ENCODE data around the gene TLE2. TPM values are rescaled to one million over a fixed set of nuclear protein-coding genes. Genes with fewer than 3 reads are reported as not detected.

Gene TLE2
- total and polyA plus RNA-seq, 2 of the 4 experiments (the other 2 are of a cell fraction): under 0.01 to 0.41 TPM

- Histone ChIP-seq H3K9me3 (ENCODE audit: control insufficient read depth, insufficient read depth, low read length) (no peaks in the 10 kb centered on the region), H4K5ac (ENCODE audit: low read depth, low read length) (peak overlapping the region; percentile 51), H3K79me1 (ENCODE audit: low read depth in 1 of 2, low read length in 2 of 2) (peaks cover 13 to 20% of the 10 kb centered on the region in 2 experiments), H3K23ac (ENCODE audit: low read depth, low read length) (peak overlapping the region; percentile 90), H4K8ac (ENCODE audit: low read depth in 2 of 2, low read length in 2 of 2) (peak overlapping the region; percentile 30 to 91), H3K18ac (ENCODE audit: low read depth, low read length) (no peak overlapping the region; the same call in 1 of the 2 replicates), H2BK20ac (ENCODE audit: low read depth, low read length) (no peak overlapping the region), H3K56ac (ENCODE audit: extremely low read depth, insufficient read depth, low read length) (peak overlapping the region; percentile 84), H3K4ac (ENCODE audit: low read depth, low read length) (peak overlapping the region; percentile 87), H4K91ac (ENCODE audit: insufficient read depth, low read depth, low read length) (peak overlapping the region; percentile 58), H3K14ac (replicated peaks; ENCODE audit: low read depth, low read length) (peak overlapping the region; percentile 94), H3K9ac (ENCODE audit: low read depth, low read length) (peak overlapping the region; percentile 90), H2BK15ac (ENCODE audit: low read depth, low read length) (no peak overlapping the region), H2BK5ac (ENCODE audit: low read depth, low read length, poor library complexity, severe bottlenecking) (peak overlapping the region; percentile 89), H2AK9ac (replicated peaks; ENCODE audit: low read depth, low read length, poor library complexity) (peak overlapping the region; percentile 98), H3K4me2 (ENCODE audit: low read depth, low read length) (peak overlapping the region; percentile 78), H3K27ac (ENCODE audit: insufficient read depth, low read length) (peak overlapping the region; percentile 94), H3K27me3 (ENCODE audit: control insufficient read depth, insufficient read depth, low read length) (no peaks in the 10 kb centered on the region), H3K4me3 (ENCODE audit: insufficient read depth, low read depth, low read length) (peak overlapping the region; percentile 70), H3K9me1 (ENCODE audit: insufficient read depth, low read length) (peaks cover 7% of the 10 kb centered on the region), H3K4me1 (ENCODE audit: control insufficient read depth, insufficient read depth, low read length) (0 out of 2 replicates have a peak, but pooled peaks cover 2% of the 10 kb centered on the region), H2AFZ (replicated peaks; ENCODE audit: low read length, poor library complexity) (peak overlapping the region; percentile 93), H3K36me3 (ENCODE audit: control insufficient read depth, insufficient read depth, low read length) (no peaks in the 10 kb centered on the region), H2AK5ac (ENCODE audit: low read depth, low read length) (peak overlapping the region; percentile 31), H4K20me1 (ENCODE audit: insufficient read depth, low read length) (no peaks in the 10 kb centered on the region), H2BK120ac (ENCODE audit: low read depth, low read length) (peak overlapping the region; percentile 39; the same call in 1 of the 2 replicates)
- ATAC-seq (ENCODE audit: low read depth) (peak; percentile 1), DNase-seq (peak; percentile 50)
- intact Hi-C loops (cut with micrococcal nuclease) (no loop called here), in situ Hi-C loops (cut with MboI; ENCODE audit: low sequenced_read_pairs) (loop anchor here (5.0 to 25.0 kb wide), 2 partner anchors 152 to 537 kb away; partner anchors contain the start of genes SMIM24 and SMIM44), dilution Hi-C loops (cut with HindIII; ENCODE audit: low sequenced_read_pairs, unreplicated experiment) (no loop called here)
- WGBS, 2 experiments (ENCODE audit: extremely low coverage in 2 of 2, insufficient read length in 1 of 2): 2% methylated on average over 9 of the region's 11 CpGs; no CpG with 5 or more reads in 1 of the 2 experiments
- ChIA-PET POLR2A (ENCODE audit: unreplicated experiment) (no interaction called here), CTCF (interaction anchor here (0.5 to 2.1 kb wide), 13 partner anchors 10 to 536 kb away, joined by 3 to 9 read pairs (median 4); partner anchors contain the start of gene ZNF555)
- TSS peak; percentile 60 for BruUV-seq (replicated peaks)
- TF ChIP-seq MXI1 (IDR thresholded peaks at IDR 0.05; ENCODE audit: borderline replicate concordance, low read depth, low read length) (0 out of 2 replicates have a peak, but pooled peaks have one; percentile 7), POLR2A (IDR thresholded peaks at IDR 0.05; ENCODE audit: low read depth, low read length) (no peak)
- TF ChIP-seq, protein P1, sequence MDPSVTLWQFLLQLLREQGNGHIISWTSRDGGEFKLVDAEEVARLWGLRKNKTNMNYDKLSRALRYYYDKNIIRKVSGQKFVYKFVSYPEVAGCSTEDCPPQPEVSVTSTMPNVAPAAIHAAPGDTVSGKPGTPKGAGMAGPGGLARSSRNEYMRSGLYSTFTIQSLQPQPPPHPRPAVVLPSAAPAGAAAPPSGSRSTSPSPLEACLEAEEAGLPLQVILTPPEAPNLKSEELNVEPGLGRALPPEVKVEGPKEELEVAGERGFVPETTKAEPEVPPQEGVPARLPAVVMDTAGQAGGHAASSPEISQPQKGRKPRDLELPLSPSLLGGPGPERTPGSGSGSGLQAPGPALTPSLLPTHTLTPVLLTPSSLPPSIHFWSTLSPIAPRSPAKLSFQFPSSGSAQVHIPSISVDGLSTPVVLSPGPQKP (IDR thresholded peaks at IDR 0.05; ENCODE audit: borderline replicate concordance, low read depth, low read length): no peak
Measured at GRCh38 chr19:2949939-2950285, 79.2 kb downstream of the TLE2 start.

Other genes with a start within 250 kb of the TLE2 start
- 17.4 and 20.6 TPM in 2 replicates for gene SGTA, start 246.0 kb downstream of the TLE2 start, total RNA-seq (2012; rRNA removed)
- gene SGTA, start 246.0 kb downstream of the TLE2 start, polyA plus RNA-seq (2012; rRNA removed): 72.9 and 89.7 TPM in 2 replicates
- 57.5 and 62.8 TPM in 2 replicates for gene THOP1, start 243.8 kb downstream of the TLE2 start, total RNA-seq (2012; rRNA removed)
- gene THOP1, start 243.8 kb downstream of the TLE2 start, polyA plus RNA-seq (2012; rRNA removed): 91.9 and 110 TPM in 2 replicates
- 1.9 and 3.0 TPM in 2 replicates for gene ZNF554, start 209.4 kb downstream of the TLE2 start, total RNA-seq (2012; rRNA removed)
- gene ZNF554, start 209.4 kb downstream of the TLE2 start, polyA plus RNA-seq (2012; rRNA removed): 1.2 and 1.5 TPM in 2 replicates
- 6.4 and 9.7 TPM in 2 replicates for gene ZNF555, start 187.8 kb downstream of the TLE2 start, total RNA-seq (2012; rRNA removed)
- 1.6 and 2.8 TPM in 2 replicates for gene ZNF555, start 187.8 kb downstream of the TLE2 start, polyA plus RNA-seq (2012; rRNA removed)
- not detected in 2 replicates for gene ZNF556, start 161.9 kb downstream of the TLE2 start, total RNA-seq (2012; rRNA removed)
- gene ZNF556, start 161.9 kb downstream of the TLE2 start, polyA plus RNA-seq (2012; rRNA removed): not detected in 2 replicates
- gene ZNF57, start 128.4 kb downstream of the TLE2 start, total RNA-seq (2012; rRNA removed): 6.1 and 8.6 TPM in 2 replicates
- 1.6 and 2.2 TPM in 2 replicates for gene ZNF57, start 128.4 kb downstream of the TLE2 start, polyA plus RNA-seq (2012; rRNA removed)
- 5.3 and 6.5 TPM in 2 replicates for gene ZNF77, start 84.3 kb downstream of the TLE2 start, total RNA-seq (2012; rRNA removed)
- gene ZNF77, start 84.3 kb downstream of the TLE2 start, polyA plus RNA-seq (2012; rRNA removed): 3.6 and 3.9 TPM in 2 replicates
- gene TLE6, start 51.7 kb downstream of the TLE2 start, total RNA-seq (2012; rRNA removed): under 0.01 and 0.28 TPM in 2 replicates
- 0.17 TPM in 1 of 2 replicates, not detected in the other for gene TLE6, start 51.7 kb downstream of the TLE2 start, polyA plus RNA-seq (2012; rRNA removed)
- 119 and 121 TPM in 2 replicates for gene TLE5, start 33.2 kb upstream of the TLE2 start, total RNA-seq (2012; rRNA removed)
- 407 and 444 TPM in 2 replicates for gene TLE5, start 33.2 kb upstream of the TLE2 start, polyA plus RNA-seq (2012; rRNA removed)
- 25.5 and 34.4 TPM in 2 replicates for gene GNA11, start 65.1 kb upstream of the TLE2 start, total RNA-seq (2012; rRNA removed)
- gene GNA11, start 65.1 kb upstream of the TLE2 start, polyA plus RNA-seq (2012; rRNA removed): 33.3 and 44.5 TPM in 2 replicates
- gene GNA15, start 106.8 kb upstream of the TLE2 start, total RNA-seq (2012; rRNA removed): 0.18 and 0.28 TPM in 2 replicates
- gene GNA15, start 106.8 kb upstream of the TLE2 start, polyA plus RNA-seq (2012; rRNA removed): 0.04 TPM in 1 of 2 replicates, not detected in the other
- not detected in 2 replicates for gene S1PR4, start 149.5 kb upstream of the TLE2 start, total RNA-seq (2012; rRNA removed)
- gene S1PR4, start 149.5 kb upstream of the TLE2 start, polyA plus RNA-seq (2012; rRNA removed): not detected in 2 replicates
- 32.8 and 35.6 TPM in 2 replicates for gene NCLN, start 156.7 kb upstream of the TLE2 start, total RNA-seq (2012; rRNA removed)
- 90.8 and 95.4 TPM in 2 replicates for gene NCLN, start 156.7 kb upstream of the TLE2 start, polyA plus RNA-seq (2012; rRNA removed)
- not detected in 2 replicates for gene CELF5, start 195.4 kb upstream of the TLE2 start, total RNA-seq (2012; rRNA removed)
- 0.02 TPM in 1 of 2 replicates, not detected in the other for gene CELF5, start 195.4 kb upstream of the TLE2 start, polyA plus RNA-seq (2012; rRNA removed)